Esophagus muscularis mucosa (tissue), 4 donors: ENCODE measurements around the gene RASGRF1. TPM values are rescaled to one million over a fixed set of nuclear protein-coding genes. Genes with fewer than 3 reads are reported as not detected.

Experiments
- DNase-seq: peaks from one replicate; pipeline ENCODE4 v3.0.0-alpha.2; 2017; ENCODE audit errors: extremely low spot score
- H3K27ac ChIP-seq, 4 donors: fragments of 200-600 bp; sonication (generic); replicated peaks in 1 of 4; 1 replicate in 3 of 4; 2 replicates in 1 of 4; pipeline ENCODE4 v1.5.1; 2016 to 2019; ENCODE audit warnings: mild to moderate bottlenecking in 1 of 4
- H3K27me3 ChIP-seq, 4 donors: fragments of 200-600 bp; sonication (generic); one replicate each; pipeline versions ENCODE4 v1.5.1 to v1.6.0; 2016 to 2019
- H3K36me3 ChIP-seq, 4 donors: fragments of 200-600 bp; sonication (generic); one replicate each; pipeline ENCODE4 v1.5.1; 2016 to 2019
- H3K4me1 ChIP-seq, 4 donors: fragments of 200-600 bp; sonication (generic); one replicate each; pipeline ENCODE4 v1.5.1; 2016 to 2019
- H3K4me3 ChIP-seq, 4 donors: fragments of 200-600 bp; sonication (generic); 1 replicate in 2 of 4; 2 replicates in 2 of 4; pipeline ENCODE4 v1.5.1; 2016 to 2019; ENCODE audit warnings: mild to moderate bottlenecking in 4 of 4, moderate library complexity in 1 of 4
- H3K9me3 ChIP-seq, 4 donors: fragments of 200-600 bp; sonication (generic); 1 replicate in 3 of 4; 2 replicates in 1 of 4; pipeline ENCODE4 v1.5.1; 2016 to 2019
- EP300 ChIP-seq: sonication (generic); formaldehyde crosslinking; IDR thresholded peaks from one replicate; pipeline ENCODE4 v1.6.1; 2017; ENCODE audit warnings: antibody characterized with exemption
- POLR2A ChIP-seq: fragments of 450-650 bp; IDR thresholded peaks from one replicate; pipeline ENCODE4 v1.6.1; 2017; ENCODE audit warnings: antibody characterized with exemption, moderate library complexity, mild to moderate bottlenecking, low read depth
- POLR2AphosphoS5 ChIP-seq, 2 donors: sonication (generic); formaldehyde crosslinking; IDR thresholded peaks; one replicate each; pipeline ENCODE4 v1.6.1; 2017; ENCODE audit warnings: antibody characterized with exemption in 2 of 2
- WGBS: methylation state at CpG from one replicate; pipeline ENCODE4 v1.1.5; 2018; 5-methylcytosine and 5-hydroxymethylcytosine counted together
- intact Hi-C: fragments of 100-400 bp; cut with DNase I; formaldehyde crosslinking; loops from one replicate; pipeline ENCODE4 v1.15.1; 2023
- total RNA-seq, 4 donors: library from RNA; depleted of rRNA; stranded (reverse); fragments of >200 nt; gene quantifications; one replicate each; pipeline versions ENCODE4 v1.1.0 to v1.2.1, GENCODE V29; 2016
- TF ChIP-seq, protein P1 (sequence below), 3 experiments: fragments of 200-600 bp in 2 of 3; fragments of 450-650 bp in 1 of 3; sonication (generic) in 2 of 3; IDR thresholded peaks; one replicate each; pipeline ENCODE4 v1.5.1; 2017 to 2019; ENCODE audit warnings: antibody characterized with exemption in 3 of 3, mild to moderate bottlenecking in 2 of 3, moderate library complexity in 1 of 3

RASGRF1 gene
- total RNA-seq, 4 donors from 2014 or later: 0.17 to 0.23 TPM; not detected in 2

DNA sequence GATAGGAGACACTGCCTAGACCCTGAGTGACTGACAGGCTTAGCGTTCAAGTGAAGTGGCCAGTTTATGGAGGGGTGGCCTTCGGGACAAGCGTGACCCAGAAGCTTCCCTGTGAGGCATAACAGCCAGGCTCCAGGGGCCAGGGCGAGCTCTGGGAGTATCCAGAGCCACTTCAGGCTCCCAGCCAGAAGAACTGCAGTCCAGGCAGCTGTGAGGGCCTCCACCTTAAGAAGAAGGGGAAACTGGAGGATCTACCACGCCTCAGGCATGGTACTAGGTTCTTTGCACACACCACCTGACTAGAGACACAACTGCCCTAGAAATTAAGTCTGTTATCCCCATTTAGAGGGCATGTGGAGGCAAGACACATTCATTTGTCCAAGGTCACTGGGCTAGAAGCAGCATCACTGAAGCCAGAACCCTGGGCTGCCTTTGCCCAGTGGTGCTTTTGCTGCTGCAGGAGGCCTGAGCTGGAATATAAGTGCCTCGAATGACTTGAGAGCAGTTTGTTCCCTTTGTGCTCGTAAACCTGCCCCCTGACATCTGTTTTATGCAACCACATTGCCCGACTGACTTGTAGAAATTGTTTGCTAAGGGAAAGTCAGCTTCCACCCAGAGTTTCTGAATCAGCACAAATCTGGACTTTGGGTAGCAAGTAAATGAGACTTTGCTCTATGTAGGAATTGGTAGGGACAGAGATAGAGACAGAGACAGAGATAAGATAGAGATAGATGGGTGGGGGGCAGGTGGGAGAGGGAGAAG is 23.3 kb downstream of the RASGRF1 start:
- Histone ChIP-seq H3K4me3 (no peak overlapping the region), H3K4me1 (no peaks in the 10 kb centered on the region), H3K27ac (no peak overlapping the region), H3K27me3 (peaks cover 0 to 13% (median 0%) of the 10 kb centered on the region in 4 donors), H3K9me3 (no peaks in the 10 kb centered on the region), H3K36me3 (no peaks in the 10 kb centered on the region)
- intact Hi-C loops: no loop called here
- WGBS: 63% methylated on average over 6 of the region's 8 CpGs
- no peak for TF ChIP-seq POLR2A
- TF ChIP-seq POLR2AphosphoS5 (IDR thresholded peaks at IDR 0.05): no peak
- TF ChIP-seq EP300: no peak
- TF ChIP-seq, protein P1, sequence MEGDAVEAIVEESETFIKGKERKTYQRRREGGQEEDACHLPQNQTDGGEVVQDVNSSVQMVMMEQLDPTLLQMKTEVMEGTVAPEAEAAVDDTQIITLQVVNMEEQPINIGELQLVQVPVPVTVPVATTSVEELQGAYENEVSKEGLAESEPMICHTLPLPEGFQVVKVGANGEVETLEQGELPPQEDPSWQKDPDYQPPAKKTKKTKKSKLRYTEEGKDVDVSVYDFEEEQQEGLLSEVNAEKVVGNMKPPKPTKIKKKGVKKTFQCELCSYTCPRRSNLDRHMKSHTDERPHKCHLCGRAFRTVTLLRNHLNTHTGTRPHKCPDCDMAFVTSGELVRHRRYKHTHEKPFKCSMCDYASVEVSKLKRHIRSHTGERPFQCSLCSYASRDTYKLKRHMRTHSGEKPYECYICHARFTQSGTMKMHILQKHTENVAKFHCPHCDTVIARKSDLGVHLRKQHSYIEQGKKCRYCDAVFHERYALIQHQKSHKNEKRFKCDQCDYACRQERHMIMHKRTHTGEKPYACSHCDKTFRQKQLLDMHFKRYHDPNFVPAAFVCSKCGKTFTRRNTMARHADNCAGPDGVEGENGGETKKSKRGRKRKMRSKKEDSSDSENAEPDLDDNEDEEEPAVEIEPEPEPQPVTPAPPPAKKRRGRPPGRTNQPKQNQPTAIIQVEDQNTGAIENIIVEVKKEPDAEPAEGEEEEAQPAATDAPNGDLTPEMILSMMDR (IDR thresholded peaks at IDR 0.05): no peak
- DNase-seq: no peak

DNA sequence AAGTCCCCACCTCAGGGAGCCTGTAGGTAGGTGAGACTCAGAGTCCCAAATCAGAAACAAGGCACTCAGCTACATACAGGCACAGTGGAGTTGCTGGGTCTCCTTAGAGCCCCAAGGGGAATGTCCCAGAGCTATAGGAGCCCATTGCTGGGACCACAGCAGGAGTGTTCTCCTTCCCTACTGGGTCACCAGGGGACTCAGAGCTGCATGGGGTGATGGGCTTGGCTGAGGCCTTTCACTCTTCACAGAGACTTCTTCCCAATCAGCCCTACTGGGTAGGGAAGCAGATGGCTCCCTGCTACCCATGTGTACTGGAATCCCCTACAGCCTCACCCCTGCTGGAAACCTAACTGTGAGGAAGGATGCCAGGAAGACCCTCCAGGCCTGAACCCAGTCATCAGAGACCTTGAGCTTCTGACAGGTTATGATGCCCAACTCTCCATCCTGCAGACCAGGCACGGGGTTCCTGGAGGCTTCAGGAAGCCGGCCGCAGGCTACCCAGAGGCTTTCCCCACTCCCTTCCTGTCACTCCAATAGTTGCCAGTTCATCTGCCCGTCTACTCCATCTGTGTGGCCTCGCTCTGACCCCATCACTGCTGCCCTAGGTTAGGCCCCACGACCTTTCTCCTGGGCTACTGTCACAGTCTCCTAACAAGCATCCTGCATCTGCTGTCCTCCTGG is 24.0 kb downstream of the RASGRF1 start:
- Histone ChIP-seq H3K4me3 (no peak overlapping the region), H3K9me3 (no peaks in the 10 kb centered on the region), H3K36me3 (no peaks in the 10 kb centered on the region), H3K27me3 (peaks cover 0 to 13% (median 0%) of the 10 kb centered on the region in 4 donors), H3K4me1 (no peaks in the 10 kb centered on the region), H3K27ac (no peak overlapping the region)
- TF ChIP-seq, protein P1 (IDR thresholded peaks at IDR 0.05): no peak
- TF ChIP-seq POLR2AphosphoS5 (IDR thresholded peaks at IDR 0.05) (no peak), POLR2A (no peak), EP300 (no peak)
- WGBS: 67% methylated on average over 6 of the region's 6 CpGs
- intact Hi-C loops: no loop called here
- no peak for DNase-seq

DNA sequence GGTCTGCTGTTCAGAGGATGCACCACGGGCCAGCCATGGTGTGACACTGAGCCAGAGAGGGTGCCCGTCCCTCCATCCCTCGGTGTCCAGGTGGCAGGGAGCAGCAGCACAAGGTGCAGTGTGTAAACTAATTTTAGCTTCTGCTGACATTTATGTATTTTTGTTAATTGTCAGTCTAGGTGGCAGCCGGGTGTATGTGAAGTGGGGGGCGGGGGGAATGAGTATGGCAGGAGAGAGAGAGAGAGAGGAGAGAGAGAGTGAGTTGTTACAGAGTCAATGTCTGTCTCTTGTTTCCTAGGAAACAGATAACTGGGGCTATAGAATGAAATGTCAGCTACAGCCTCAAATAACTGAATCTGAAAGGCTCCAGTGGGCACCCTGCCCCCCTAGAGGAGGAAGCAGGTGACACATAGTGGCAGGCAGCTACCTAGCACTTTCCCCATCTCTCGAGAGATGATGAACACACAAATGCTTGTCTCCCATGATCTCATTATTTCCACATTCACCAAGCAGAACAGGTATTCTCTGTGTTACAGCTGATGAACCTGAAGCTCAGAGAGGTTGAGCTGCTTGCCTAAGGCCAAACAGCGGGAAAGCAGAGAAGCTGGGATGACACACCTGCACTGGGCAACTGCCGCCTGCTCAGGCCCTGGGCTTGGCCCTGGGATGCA is 24.7 kb downstream of the RASGRF1 start:
- TF ChIP-seq, protein P1 (IDR thresholded peaks at IDR 0.05): no peak
- TF ChIP-seq POLR2A (no peak), EP300 (no peak), POLR2AphosphoS5 (IDR thresholded peaks at IDR 0.05) (no peak)
- Histone ChIP-seq H3K27me3 (peaks cover 0 to 13% (median 0%) of the 10 kb centered on the region in 4 donors), H3K4me1 (no peaks in the 10 kb centered on the region), H3K27ac (no peak overlapping the region), H3K9me3 (no peaks in the 10 kb centered on the region), H3K36me3 (no peaks in the 10 kb centered on the region), H3K4me3 (no peak overlapping the region)
- intact Hi-C loops: no loop called here
- no peak for DNase-seq
- WGBS: 82% methylated on average over 7 of the region's 8 CpGs

DNA sequence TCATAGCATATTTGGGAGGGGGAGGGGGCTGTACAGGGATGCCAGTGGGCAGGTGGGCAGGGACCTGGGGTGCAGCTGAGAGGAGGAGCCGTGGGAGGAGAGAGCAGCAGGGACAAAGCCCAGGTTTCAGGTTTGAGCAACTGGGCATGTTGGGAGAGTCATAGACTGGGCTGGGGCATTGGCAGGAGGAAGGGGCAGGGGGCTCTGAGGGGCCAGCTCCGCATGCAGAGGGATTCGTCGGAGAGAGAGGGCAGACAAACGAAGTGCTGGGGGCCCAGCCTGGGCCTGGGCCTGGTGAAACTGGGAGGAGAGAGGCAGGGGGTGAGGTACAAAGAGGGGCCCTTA is 25.2 kb downstream of the RASGRF1 start:
- H3K27ac ChIP-seq: no peak overlapping the region
- TF ChIP-seq POLR2A (no peak), EP300 (no peak), POLR2AphosphoS5 (IDR thresholded peaks at IDR 0.05) (no peak)
- TF ChIP-seq, protein P1 (IDR thresholded peaks at IDR 0.05): no peak
- no peak overlapping the region for H3K4me3 ChIP-seq
- no peaks in the 10 kb centered on the region for H3K36me3 ChIP-seq
- no peaks in the 10 kb centered on the region for H3K9me3 ChIP-seq
- intact Hi-C loops: no loop called here
- WGBS: 67% methylated on average over 5 of the region's 5 CpGs
- H3K27me3 ChIP-seq: peaks cover 0 to 15% (median 0%) of the 10 kb centered on the region in 4 donors
- H3K4me1 ChIP-seq: no peaks in the 10 kb centered on the region
- DNase-seq: no peak
